IPS DF 4.7 (cell line): ENCODE data around the gene UBR3.
"Not testable (repeated sequence)": the region's sequence is repeated elsewhere in the genome, so short reads cannot be mapped to it uniquely, and the experiment has no call there.

ENCODE experiments used
- DNase-seq: peaks from one replicate; pipeline ENCODE4 v3.0.0-alpha.2; 2013; ENCODE audit warnings: low spot score; ENCODE audit errors: extremely low read depth

UBR3 gene

DNA sequence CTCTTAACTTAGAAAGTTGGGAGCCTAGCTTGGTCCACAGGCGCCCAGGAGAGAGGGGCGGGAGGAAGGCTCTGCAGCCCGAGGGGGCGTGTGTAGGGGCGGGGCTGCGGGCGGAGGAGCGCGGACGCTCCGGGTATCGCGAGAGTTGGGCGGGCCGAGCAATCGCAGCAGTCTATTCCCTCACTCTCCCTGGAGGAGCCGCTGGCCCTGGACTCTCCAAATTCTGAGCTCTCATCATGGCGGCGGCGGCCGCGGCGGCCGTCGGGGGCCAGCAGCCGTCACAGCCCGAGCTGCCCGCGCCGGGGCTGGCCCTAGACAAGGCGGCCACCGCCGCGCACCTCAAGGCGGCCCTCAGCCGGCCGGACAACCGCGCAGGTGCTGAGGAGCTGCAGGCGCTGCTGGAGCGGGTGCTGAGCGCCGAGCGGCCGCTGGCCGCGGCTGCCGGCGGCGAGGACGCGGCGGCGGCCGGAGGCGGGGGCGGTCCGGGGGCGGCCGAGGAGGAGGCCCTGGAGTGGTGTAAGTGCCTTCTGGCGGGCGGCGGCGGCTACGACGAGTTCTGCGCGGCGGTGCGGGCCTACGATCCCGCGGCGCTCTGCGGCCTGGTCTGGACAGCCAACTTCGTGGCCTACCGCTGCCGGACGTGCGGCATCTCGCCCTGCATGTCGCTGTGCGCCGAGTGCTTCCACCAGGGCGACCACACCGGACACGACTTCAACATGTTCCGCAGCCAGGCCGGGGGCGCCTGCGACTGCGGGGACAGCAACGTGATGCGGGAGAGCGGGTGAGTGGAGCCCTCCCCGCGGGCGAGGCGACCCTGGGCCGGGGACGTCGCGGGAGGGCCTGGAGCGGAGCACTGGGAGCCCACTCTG lies at the start of gene UBR3:
Gene UBR3, plus strand, starts transcription at position 183 of the 869 bp plus-strand sequence. Its CDS starts 54 bp downstream, at position 237.
- peak; percentile 46 for DNase-seq

DNA sequence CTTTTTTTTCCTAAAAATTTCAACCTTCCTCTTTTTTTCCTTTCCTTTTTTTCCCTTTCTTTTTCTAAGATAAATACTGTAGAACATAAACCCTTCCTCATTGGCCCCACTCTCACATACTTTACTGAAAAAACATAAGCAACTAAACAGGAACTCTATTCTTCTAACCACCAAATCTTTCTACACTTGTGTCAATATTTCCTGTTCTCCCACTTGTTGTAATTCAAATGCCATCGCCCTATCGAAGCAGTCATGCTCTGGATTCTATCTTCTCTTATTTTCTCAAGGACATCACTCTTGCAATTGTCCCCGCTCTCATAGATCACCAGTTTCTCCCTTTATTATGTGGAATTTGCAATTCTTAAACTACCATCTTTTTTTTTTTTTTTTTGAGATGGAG lies 48.8 kb upstream of the UBR3 start:
- DNase-seq = no peak

DNA sequence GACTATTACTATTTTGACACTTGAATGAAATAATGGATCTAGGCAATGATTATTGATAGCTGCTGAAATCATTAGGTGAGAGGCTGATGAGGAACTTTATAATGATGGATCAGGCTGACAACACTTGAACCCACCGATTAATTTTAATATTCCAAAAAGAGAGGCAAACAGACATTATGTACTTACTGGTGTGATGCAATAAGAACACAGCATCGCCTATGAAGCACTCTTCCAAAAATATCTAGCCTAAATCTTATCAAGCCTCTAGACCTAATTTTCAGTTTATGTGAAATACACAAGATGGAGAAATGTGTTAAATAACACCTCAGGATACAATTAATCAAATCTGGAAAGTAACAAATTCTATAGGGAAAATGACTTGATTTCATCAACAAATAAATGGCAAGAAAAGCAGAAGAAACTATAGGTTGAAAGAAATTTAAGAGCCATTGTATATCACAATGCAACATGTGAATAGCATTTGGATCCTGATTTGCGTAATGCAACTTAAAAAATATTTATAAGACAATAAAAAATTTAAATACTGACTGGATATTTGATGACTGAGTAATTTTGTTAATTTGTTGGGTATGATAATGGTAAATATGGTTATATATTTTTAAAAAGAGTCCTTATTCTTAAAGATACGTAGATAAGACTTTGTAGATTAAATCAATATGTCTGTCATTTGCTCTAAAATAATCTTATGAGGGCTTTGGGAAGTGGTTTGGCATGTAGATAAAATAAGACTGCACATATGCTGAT lies 45.8 kb upstream of the UBR3 start:
- no peak for DNase-seq

GRCh38 chr2:169782513-169782912 lies 44.7 kb upstream of the UBR3 start:
- no peak for DNase-seq

DNA sequence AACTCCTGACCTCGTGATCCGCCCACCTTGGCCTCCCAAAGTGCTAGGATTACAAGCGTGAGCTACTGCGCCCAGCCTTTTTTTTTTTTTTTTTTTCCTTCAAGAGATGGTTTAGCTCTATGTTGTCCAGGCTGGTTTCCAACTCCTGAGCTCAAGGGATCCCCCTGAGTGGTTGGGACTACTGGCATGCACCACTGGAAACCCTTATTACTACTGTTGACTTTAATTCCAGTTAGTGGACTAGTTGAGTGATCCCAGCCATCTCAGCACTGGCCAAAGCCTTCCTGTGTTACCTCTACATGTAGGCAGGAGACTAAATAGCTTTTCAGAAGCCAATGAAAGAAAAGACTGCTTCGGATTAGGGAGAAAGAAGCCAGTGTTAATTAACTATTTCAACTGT lies 36.7 kb upstream of the UBR3 start:
- DNase-seq = no peak

DNA sequence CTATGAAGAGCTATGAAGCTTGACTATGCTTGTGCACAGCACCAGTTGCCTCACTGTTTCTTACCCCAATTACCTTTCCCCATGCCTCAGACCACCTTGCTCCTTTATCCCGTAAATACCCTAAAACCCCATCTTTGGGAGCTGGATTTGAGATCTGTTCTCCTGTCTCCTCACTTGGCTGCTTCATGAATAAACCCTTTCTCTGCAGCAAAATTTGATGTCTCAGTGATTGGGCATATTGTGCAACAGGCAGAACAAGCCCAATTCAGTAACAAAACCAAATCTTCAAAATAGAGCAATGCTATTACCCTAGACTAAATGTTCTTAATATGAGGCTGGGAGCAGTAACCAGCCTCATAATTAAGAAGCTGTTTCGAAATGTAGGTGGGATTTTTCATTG lies 32.1 kb upstream of the UBR3 start:
- DNase-seq = no peak

DNA sequence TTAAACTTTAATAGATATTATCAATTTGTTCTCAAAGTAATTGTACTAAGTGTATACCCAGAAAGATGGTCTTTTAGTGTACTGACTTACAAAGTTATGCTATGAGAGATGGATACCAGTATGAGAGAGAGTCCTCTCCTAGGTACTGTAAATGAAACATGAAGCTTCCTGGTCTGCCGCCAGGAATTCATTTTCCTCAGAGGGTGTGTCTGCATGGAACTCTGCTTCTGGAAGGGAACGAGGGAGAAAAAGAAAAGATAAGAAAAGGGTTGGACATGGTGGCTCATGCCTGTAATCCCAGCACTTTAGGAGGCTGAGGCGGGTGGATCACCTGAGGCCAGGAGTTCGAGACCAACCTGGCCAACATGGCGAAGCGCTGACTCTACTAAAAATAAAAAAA lies 30.8 kb upstream of the UBR3 start:
- no peak for DNase-seq

DNA sequence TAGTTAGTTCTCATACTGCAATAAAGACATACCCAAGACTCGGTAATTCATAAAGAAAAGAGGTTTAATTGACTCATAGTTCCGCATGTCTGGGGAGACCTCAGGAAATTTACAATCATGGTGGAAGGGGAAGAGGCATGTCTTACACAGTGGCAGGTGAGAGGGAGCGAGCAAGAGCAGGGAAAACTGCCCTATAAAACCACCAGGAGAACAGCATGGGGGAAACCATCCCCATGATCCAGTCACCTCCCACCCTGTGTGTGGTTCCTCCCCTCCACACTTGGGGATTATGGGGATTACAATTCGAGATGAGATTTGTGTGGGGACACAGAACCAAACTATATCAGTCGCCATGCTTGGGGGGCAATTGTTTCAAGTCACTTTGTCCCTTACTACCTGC lies 29.7 kb upstream of the UBR3 start:
- no peak for DNase-seq

DNA sequence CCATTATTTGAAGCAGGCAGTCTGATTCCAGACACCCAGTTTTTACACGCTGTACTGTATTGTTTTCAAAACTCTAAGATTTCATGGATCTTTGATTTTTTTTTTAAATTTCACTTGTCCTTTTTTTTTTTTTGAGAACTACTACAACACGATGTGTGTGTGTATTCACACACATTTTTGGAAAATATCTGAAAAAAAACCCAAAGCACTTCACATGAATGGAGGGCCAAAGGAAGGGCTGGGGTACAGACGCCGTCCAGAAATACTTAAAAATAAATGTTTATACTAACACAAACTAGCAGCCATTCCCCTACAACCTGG lies 28.9 kb upstream of the UBR3 start:
- no peak for DNase-seq

DNA sequence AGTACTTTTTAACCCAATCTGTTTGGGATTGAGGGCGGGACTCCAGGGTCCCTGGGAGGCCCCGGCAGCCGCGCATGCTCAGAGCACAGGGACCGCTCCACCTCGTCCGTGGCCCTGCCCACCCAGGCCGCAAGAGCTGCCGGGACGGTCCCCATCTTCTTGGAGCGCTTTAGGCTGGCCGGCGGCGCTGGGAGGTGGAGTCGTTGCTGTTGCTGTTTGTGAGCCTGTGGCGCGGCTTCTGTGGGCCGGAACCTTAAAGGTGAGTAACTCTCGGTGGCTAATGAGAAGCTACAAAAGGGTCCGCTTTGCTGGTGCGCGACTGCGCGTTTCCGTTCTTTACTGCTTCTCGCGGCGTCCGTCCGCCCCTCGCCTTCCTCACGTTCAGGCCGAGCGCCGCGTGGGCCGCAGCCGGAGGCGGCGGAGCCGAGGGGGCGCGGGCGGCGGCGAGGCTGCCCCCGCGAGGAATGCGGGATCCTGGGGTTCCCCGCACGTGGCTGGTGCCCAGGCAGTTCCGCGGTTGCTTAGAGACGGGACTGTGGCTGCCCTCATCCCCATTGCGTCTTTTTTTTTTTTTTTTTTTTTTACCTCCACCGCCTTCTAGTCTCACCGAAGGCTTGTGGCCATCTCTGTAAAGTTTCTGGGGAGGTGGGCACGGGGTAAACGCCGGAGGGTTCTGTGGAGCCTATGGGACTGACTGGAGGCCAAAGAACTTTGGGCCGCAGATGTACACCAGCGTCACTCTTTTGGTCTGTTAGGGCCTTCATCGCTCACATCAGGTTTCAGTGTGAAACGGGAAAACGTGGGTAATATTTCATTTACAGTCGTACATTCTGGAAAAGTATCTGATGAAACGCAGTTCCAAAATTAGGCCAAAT lies 28.3 kb upstream of the UBR3 start, which contains the start of gene SSB:
Gene SSB, plus strand, starts transcription at position 154 of the 875 bp plus-strand sequence. CDS start 2,090 bp downstream, outside the sequence.
- DNase-seq = peak; percentile 56

- DNase-seq = no peak
Measured at GRCh38 chr2:169803480-169803879, 23.8 kb upstream of the UBR3 start.

- no peak for DNase-seq
Measured at GRCh38 chr2:169806586-169806985, 20.7 kb upstream of the UBR3 start.

DNA sequence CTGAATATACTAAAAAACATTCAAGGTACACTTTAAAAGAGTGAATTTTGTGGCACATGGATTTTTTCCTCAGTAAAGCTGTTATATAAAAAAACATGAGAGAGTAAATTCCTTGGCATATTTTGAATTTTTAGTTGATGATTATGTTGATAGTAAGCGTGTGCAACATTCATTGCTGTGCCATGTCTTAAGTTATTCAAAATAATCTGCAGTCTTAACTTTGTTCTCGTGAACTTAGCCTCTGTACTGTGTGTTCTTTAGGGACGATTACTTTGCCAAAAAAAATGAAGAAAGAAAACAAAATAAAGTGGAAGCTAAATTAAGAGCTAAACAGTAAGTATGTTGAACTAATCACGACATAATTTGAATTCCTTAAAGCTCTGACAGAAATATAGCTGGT lies 19.0 kb upstream of the UBR3 start:
- no peak for DNase-seq

DNA sequence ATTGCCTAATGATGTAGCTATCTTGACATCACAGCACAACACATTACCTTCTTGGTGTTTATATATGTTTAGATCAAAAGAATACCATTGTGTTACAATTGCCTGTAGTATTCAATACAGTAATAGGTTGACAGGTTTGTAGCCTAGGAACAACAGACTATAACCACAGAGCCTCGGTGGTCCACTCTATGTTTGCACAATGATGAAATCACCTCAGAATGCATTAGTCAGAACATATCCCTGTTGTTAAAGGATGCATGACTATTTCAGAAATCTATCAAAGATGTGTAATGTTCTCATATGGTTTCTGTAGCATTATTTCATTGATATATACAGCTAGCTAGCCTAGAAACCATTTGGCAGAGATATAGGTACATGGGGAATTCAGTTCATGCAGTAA lies 11.4 kb upstream of the UBR3 start:
- no peak for DNase-seq

- DNase-seq = not testable (repeated sequence)
Measured at GRCh38 chr2:169816961-169817360, 10.3 kb upstream of the UBR3 start.

GRCh38 chr2:169817369-169817768 lies 9.9 kb upstream of the UBR3 start:
- DNase-seq = not testable (repeated sequence)

DNA sequence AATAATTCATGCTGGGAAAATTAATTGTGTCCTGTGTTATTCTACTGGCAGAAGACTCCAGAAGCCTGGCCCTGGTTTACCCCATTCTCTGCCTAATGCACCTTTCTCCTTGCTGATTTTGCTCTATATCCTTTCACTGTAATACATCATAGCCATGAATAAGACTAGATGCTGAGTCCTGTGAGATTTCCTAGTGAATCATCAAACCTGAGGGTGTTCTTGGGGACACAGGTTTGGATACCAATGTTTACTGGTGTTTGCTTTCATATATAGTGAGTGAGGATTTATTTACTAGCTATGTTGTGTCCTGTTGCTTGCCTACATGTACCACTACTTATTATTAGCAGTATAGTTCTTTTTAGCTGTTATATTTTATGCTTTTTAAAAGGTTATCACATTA lies 9.0 kb upstream of the UBR3 start:
- no peak for DNase-seq

- DNase-seq = no peak
Measured at GRCh38 chr2:169819106-169819505, 8.1 kb upstream of the UBR3 start.

- not testable (repeated sequence) for DNase-seq
Measured at GRCh38 chr2:169820101-169820500, 7.2 kb upstream of the UBR3 start.

DNA sequence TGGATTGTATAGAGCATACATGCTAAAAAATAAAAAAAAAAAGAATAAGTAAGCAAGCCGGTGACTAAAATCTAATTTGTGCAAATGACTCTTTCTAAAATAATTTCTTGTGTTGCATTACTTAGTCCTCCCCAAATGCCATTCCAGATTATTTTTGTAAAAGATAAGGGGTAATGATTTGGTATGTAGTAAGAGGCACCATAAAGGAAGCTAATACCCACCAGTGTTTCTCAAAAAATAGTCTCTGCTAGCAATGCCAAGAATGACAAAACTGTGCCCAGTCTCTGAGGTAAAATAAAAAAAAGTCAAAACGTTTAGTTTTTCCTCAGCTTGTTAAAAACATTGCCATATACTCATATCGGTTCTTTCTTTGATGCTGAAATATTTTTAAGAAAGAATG lies 5.2 kb upstream of the UBR3 start:
- DNase-seq = no peak

DNA sequence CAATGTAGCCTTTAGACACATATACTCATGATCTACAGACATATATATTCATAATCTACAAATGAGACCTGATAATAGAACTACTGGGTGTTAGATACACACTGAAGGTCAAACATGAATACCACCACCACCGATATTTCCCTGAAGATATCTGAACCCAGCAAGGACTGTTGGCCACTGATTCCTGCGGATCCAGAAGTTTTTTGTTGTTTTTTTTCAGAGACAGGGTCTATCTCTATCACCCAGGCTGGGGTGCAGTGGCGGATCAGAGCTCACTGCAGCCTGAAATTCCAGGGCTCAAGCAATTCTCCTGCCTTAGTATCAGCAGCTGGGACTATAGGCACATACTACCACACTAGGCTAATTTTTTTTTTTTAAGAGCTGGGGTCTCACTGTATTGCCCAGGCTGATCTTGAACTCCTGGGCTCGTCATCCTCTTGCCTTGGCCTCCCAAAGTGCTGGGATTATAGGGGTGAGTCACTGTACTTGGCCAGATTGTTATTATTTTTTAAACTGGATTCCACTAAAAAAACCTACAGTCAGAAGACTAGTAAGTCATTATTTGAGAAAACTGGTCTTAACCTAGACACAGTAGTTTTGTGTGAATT lies 4.4 kb upstream of the UBR3 start:
- no peak for DNase-seq
